Urinary bladder (tissue), 4 donors: ENCODE data around the gene CHST8. TPM values are rescaled to one million over a fixed set of nuclear protein-coding genes. Genes with fewer than 3 reads are reported as not detected.
A peak's percentile ranks its signal among the peaks of the same experiment; 100 is the strongest.
"Not testable (repeated sequence)": the region's sequence is repeated elsewhere in the genome, so short reads cannot be mapped to it uniquely, and the experiment has no call there.

ENCODE experiments used
- DNase-seq: peaks from one replicate; pipeline ENCODE4 v3.0.0-alpha.2; 2015; ENCODE audit errors: extremely low spot score
- H3K27ac ChIP-seq: one replicate; pipeline ENCODE4 v1.5.1; 2013; ENCODE audit warnings: low read depth, mild to moderate bottlenecking, moderate library complexity
- H3K36me3 ChIP-seq: one replicate; pipeline ENCODE4 v1.6.1; 2013; ENCODE audit warnings: mild to moderate bottlenecking, moderate library complexity; ENCODE audit not compliant: insufficient read depth
- H3K4me1 ChIP-seq: one replicate; pipeline ENCODE4 v1.6.1; 2013; ENCODE audit warnings: mild to moderate bottlenecking, moderate library complexity; ENCODE audit not compliant: insufficient read depth
- H3K4me3 ChIP-seq: one replicate; pipeline ENCODE4 v1.5.1; 2013; ENCODE audit warnings: low read depth, low read length
- WGBS: extraction: QIAGEN DNeasy Blood & Tissue Kit; methylation state at CpG from one replicate; pipeline ENCODE4 v1.1.7; 2013; 5-methylcytosine and 5-hydroxymethylcytosine counted together
- polyA plus RNA-seq: library from polyadenylated mRNA; stranded (reverse); fragments of 200-250 nt; gene quantifications from one replicate; pipeline ENCODE4 v1.2.3, GENCODE V29; 2013
- total RNA-seq: library from RNA; depleted of rRNA; stranded (reverse); fragments of >200 nt; gene quantifications from one replicate; pipeline ENCODE4 v1.2.3, GENCODE V29; 2014
- donor health status: healthy with polysubstance abuse.
- donor health status: healthy.

Gene CHST8
- total and polyA plus RNA-seq, 2 donors, result 0.69 to 0.73 TPM

DNA sequence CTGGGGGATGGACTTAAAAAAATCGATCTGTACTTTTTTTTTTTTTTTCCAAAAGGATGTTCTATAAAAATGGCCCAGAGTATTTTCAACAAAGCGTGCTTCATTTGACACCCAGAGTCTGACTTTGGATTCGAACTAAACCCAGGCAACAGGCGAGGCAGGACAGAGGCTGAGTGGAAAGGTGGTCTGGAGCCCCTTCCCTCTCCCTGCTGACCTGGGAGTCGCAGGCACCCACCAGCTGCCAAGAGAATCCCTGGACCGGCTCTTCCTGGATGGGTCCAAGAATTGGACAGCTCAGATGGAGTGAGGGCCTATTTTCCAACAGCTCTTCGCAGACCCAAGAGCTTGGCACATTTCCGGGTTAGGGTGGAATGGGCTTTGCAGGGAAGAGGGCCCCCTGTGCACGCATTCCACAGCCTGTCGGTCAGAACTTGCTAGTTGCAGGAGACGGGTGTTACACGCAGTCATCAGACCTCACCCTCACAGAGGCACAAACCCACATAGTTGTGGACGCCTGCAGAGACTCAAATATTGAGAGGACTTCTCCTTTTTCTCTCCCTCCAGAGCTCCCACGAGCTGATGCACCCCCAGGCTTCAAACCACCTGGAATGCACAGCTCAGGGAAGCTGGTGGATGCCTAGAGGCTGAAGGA, 190.1 kb downstream of the CHST8 start:
- no peak overlapping the region for H3K27ac ChIP-seq
- peaks cover 2% of the 10 kb centered on the region for H3K36me3 ChIP-seq
- no peak overlapping the region for H3K4me3 ChIP-seq
- WGBS, result 74% methylated on average over 14 of the region's 14 CpGs
- H3K4me1 ChIP-seq, result no peaks in the 10 kb centered on the region
- no peak for DNase-seq

GRCh38 chr19:33812388-33813330, 190.9 kb downstream of the CHST8 start:
- no peak overlapping the region for H3K4me3 ChIP-seq
- 82% methylated on average over 28 of the region's 28 CpGs for WGBS
- H3K27ac ChIP-seq, result no peak overlapping the region
- H3K4me1 ChIP-seq, result no peaks in the 10 kb centered on the region
- peaks cover 2% of the 10 kb centered on the region for H3K36me3 ChIP-seq
- no peak for DNase-seq

DNA sequence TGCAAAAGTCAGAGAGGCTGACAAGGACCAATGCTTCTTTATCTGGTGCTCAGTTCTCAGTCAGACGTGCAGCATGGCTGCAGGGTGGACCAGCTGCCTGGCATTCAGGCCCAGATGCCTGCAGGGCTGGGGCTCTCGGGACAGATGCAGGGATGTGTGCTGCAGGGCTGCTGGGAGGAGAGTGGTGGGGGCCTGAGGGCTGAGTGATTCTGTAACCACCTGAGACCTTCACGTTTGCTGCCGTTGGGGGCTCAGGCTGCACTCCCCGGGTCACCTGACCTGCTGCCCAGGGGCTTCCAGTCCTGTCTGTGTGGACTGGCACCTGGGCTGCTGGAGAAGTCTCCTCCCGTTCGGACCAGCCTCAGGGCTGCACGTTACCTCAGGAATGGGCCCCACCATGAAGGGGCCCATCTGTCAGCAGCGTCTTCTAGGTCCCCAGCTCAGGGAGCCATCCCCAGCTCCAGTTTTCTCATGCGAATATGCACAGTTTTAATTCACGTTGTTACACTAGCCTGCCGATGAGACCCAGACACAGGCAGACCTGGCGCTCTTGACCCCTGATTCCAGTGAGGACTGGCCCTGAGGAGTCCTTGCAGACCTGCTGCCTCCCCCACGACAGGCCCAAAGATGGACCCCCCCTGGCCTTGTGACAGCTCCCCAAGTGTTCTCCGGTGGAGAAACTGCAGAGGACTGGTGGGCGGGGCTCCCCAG, 191.8 kb downstream of the CHST8 start:
- Histone ChIP-seq H3K4me1 (no peaks in the 10 kb centered on the region), H3K27ac (no peak overlapping the region), H3K36me3 (peaks cover 2% of the 10 kb centered on the region), H3K4me3 (no peak overlapping the region)
- DNase-seq, result no peak
- 79% methylated on average over 16 of the region's 16 CpGs for WGBS

DNA sequence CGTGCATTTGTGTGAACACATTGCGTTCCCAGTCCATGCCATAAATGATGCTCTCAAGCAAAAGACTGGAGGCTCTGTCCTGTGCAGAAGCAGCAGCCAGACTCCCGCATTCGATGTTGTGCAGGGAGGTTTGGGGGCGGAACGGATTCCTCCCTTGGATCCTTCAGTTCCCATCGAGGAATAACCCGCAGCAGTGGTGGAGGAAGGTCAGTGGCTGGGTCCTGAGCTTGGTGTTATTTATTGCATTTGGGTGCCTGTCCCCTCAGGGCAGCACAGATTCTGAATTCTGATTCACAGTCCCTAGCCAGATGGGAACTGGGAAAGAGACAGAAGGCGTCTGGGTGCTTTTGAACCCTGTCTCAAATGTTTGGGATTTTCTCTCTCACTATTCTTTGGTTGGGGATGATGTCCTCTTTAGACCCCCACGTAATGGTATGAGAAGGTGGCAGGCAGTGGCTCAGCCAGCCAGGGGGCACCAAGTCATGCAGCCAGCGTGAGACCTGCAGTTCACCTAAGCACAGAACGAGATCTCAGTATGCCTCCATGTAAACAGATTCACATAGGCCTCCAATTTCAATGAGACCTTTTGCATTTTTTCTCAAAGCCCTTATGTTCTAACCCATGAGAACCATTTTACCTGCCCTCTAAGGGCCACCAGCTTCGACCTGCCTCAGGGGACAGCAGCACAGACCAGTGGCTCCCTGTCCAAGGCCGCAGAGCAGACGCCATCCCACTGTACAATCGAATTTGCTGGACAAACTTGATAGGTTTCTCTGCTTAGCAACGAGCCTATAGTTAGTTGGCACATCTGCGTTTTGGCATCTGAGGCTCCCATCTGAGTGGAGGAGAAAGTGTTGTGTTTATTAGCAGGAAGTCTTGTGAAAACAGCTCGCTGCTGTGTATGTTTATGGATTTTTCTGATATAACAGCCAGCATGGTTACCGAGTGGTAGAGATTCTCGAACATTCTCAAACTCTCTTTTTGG, 192.7 kb downstream of the CHST8 start:
- no peaks in the 10 kb centered on the region for H3K4me1 ChIP-seq
- H3K27ac ChIP-seq, result no peak overlapping the region
- H3K36me3 ChIP-seq, result peaks cover 2% of the 10 kb centered on the region
- no peak for DNase-seq
- no peak overlapping the region for H3K4me3 ChIP-seq
- 74% methylated on average over 21 of the region's 21 CpGs for WGBS

GRCh38 chr19:33815380-33816340, 193.9 kb downstream of the CHST8 start:
- Histone ChIP-seq H3K27ac (no peak overlapping the region), H3K4me1 (no peaks in the 10 kb centered on the region), H3K4me3 (no peak overlapping the region), H3K36me3 (peaks cover 2% of the 10 kb centered on the region)
- 67% methylated on average over 15 of the region's 15 CpGs for WGBS
- DNase-seq, result no peak

- Histone ChIP-seq H3K36me3 (no peaks in the 10 kb centered on the region), H3K27ac (no peak overlapping the region), H3K4me3 (no peak overlapping the region), H3K4me1 (no peaks in the 10 kb centered on the region)
- no peak for DNase-seq
- WGBS, result 92% methylated on average over 4 of the region's 4 CpGs
Observed at GRCh38 chr19:33818411-33818810, 196.7 kb downstream of the CHST8 start.

DNA sequence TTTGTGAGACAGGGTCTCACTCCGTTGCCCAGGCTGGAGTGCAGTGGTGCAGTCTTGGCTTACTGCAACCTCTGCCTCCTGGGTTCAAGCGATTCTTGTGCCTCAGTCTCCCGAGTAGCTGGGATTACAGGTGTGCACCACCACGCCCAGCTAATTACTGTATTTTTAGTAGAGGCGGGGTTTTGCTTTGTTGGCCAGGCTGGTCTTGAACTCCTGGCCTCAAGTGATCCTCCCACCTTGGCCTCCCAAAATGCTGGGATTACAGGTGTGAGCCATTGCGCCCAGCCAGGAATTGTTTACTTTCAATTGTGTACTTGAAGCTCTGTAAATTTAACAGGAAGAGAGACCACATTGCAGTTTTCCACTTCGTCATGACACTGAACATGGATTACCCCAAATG, 197.3 kb downstream of the CHST8 start:
- H3K4me3 ChIP-seq, H3K4me1 ChIP-seq, H3K36me3 ChIP-seq, DNase-seq, H3K27ac ChIP-seq: not testable (repeated sequence)
- 93% methylated on average over 7 of the region's 7 CpGs for WGBS

DNA sequence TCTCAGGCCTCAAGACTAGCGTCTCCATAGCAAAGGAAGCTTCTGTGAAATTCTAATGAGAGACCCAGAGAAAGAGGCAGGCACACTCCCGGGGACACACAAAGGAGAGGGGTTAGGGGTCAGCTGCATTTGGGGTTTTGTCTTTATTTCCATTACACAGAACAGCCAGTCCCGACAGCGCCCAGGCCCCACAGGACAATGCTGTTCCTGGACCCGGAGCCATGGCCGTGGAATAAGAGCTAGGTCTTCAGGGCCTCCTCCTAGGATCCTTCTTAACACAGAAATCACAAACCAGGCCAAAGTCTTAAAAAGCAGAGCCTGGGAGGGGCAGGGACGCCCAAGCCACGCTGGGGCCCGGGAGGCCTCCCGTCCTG, 197.7 kb downstream of the CHST8 start:
- peak overlapping the region; percentile 31 for H3K4me3 ChIP-seq
- no peaks in the 10 kb centered on the region for H3K36me3 ChIP-seq
- DNase-seq, result no peak
- WGBS, result 40% methylated on average over 10 of the region's 10 CpGs
- peak overlapping the region; percentile 48 for H3K27ac ChIP-seq
- H3K4me1 ChIP-seq, result no peaks in the 10 kb centered on the region

GRCh38 chr19:33819880-33820781, 198.4 kb downstream of the CHST8 start:
- no peaks in the 10 kb centered on the region for H3K36me3 ChIP-seq
- 3% methylated on average over 61 of the region's 61 CpGs for WGBS
- no peak for DNase-seq
- peak overlapping the region; percentile 31 for H3K4me3 ChIP-seq
- H3K4me1 ChIP-seq, result no peaks in the 10 kb centered on the region
- H3K27ac ChIP-seq, result peak overlapping the region; percentile 48

GRCh38 chr19:33821871-33822270, 200.1 kb downstream of the CHST8 start:
- Histone ChIP-seq H3K4me3 (no peak overlapping the region), H3K4me1 (no peaks in the 10 kb centered on the region), H3K36me3 (no peaks in the 10 kb centered on the region), H3K27ac (no peak overlapping the region)
- no peak for DNase-seq
- 72% methylated on average over 2 of the region's 2 CpGs for WGBS
